B cell (primary cell): ENCODE measurements around the gene SSPN. TPM values are rescaled to one million over a fixed set of nuclear protein-coding genes. Genes with fewer than 3 reads are reported as not detected.

ENCODE experiments used
- ATAC-seq: fragments of 200-7000 bp; cut with Tn5 transposase; one replicate; pipeline ENCODE4 v1.10.0; 2021; ENCODE audit warnings: low read depth, mild to moderate bottlenecking, moderate number of reproducible peaks, moderate library complexity
- CTCF ChIA-PET: fragments of 350-600 bp; sonication (Branson Sonifier 250); formaldehyde crosslinking; loops from one replicate; lab custom pipeline; 2021; ENCODE audit warnings: antibody characterized with exemption, inconsistent platforms; lab: Charles Lee
- POLR2A ChIA-PET: fragments of 350-600 bp; sonication (Branson Sonifier 250); formaldehyde crosslinking; loops from one replicate; lab custom pipeline; 2021; ENCODE audit warnings: antibody characterized with exemption; lab: Charles Lee
- DNase-seq: peaks from one replicate; pipeline ENCODE4 v3.0.0; 2013
- H2AFZ ChIP-seq: 2 replicates; pipeline ENCODE4 v1.6.1; 2012; ENCODE audit warnings: mild to moderate bottlenecking, low read depth, low read length; ENCODE audit not compliant: insufficient read depth, poor library complexity, severe bottlenecking
- H3K27ac ChIP-seq, 2 donors: 1 replicate in 1 of 2; 2 replicates in 1 of 2; pipeline ENCODE4 v1.5.1; 2012 to 2013; ENCODE audit warnings: low read length in 2 of 2, mild to moderate bottlenecking in 2 of 2, moderate library complexity in 1 of 2
- H3K27me3 ChIP-seq, 4 experiments: fragments of 200-600 bp in 1 of 4; sonication (generic) in 1 of 4; replicated peaks in 1 of 4; 1 replicate in 2 of 4; 2 replicates in 2 of 4; pipeline versions ENCODE4 v1.6.1 to v1.7.0; 2013 to 2016; ENCODE audit warnings: low read length in 3 of 4, mild to moderate bottlenecking in 2 of 4, mixed read lengths in 1 of 4, moderate library complexity in 1 of 4; ENCODE audit not compliant: insufficient read depth in 4 of 4, control insufficient read depth in 3 of 4; ENCODE audit errors: control extremely low read depth in 1 of 4
- H3K36me3 ChIP-seq, 2 experiments: replicated peaks in 1 of 2; 1 replicate in 1 of 2; 2 replicates in 1 of 2; pipeline versions ENCODE4 v1.6.1 to v1.7.1; 2013; ENCODE audit warnings: low read length in 1 of 2; ENCODE audit not compliant: insufficient read depth in 2 of 2, control insufficient read depth in 1 of 2; ENCODE audit errors: control extremely low read depth in 1 of 2, extremely low read depth in 1 of 2
- H3K4me1 ChIP-seq, 2 donors: fragments of 200-600 bp in 1 of 2; sonication (generic) in 1 of 2; 1 replicate in 1 of 2; 2 replicates in 1 of 2; pipeline versions ENCODE4 v1.5.1 to v1.6.1; 2013 to 2017; ENCODE audit warnings: low read length in 2 of 2; ENCODE audit not compliant: control insufficient read depth in 2 of 2, insufficient read depth in 2 of 2
- H3K4me2 ChIP-seq: replicated peaks from 2 replicates; pipeline ENCODE3; 2012; ENCODE audit warnings: mild to moderate bottlenecking, low read depth, low read length; ENCODE audit not compliant: poor library complexity, severe bottlenecking
- H3K4me3 ChIP-seq, 5 experiments: fragments of 200-600 bp in 1 of 5; sonication (generic) in 1 of 5; 1 replicate in 3 of 5; 2 replicates in 2 of 5; pipeline versions ENCODE4 v1.5.1 to v1.7.0; 2011 to 2016; ENCODE audit warnings: low read length in 4 of 5, mild to moderate bottlenecking in 4 of 5, low read depth in 2 of 5, control low read depth in 1 of 5, moderate library complexity in 1 of 5; ENCODE audit not compliant: insufficient read depth in 1 of 5; ENCODE audit errors: control extremely low read depth in 1 of 5, extremely low read depth in 1 of 5
- H3K79me2 ChIP-seq: fragments of 200-600 bp; sonication (generic); one replicate; pipeline ENCODE4 v1.6.0; 2016; ENCODE audit warnings: low read length; ENCODE audit not compliant: control insufficient read depth, insufficient read depth
- H3K9ac ChIP-seq: fragments of 200-600 bp; sonication (generic); 2 replicates; pipeline ENCODE4 v1.6.1; 2017; ENCODE audit warnings: mild to moderate bottlenecking, low read length, moderate library complexity
- H3K9me3 ChIP-seq, 3 donors: one replicate each; pipeline versions ENCODE4 v1.6.1 to v1.7.1; 2013; ENCODE audit warnings: low read length in 2 of 3; ENCODE audit not compliant: control insufficient read depth in 2 of 3, insufficient read depth in 1 of 3; ENCODE audit errors: control extremely low read depth in 1 of 3
- H4K20me1 ChIP-seq: 2 replicates; pipeline ENCODE4 v1.6.0; 2012; ENCODE audit warnings: mild to moderate bottlenecking, low read length; ENCODE audit not compliant: insufficient read depth, control insufficient read depth, poor library complexity, severe bottlenecking
- H3K27ac Mint-ChIP-seq: one replicate; pipeline ENCODE4 v1.8.0; 2021; ENCODE audit warnings: mixed read lengths
- H3K27me3 Mint-ChIP-seq: one replicate; pipeline ENCODE4 v1.8.0; 2021; ENCODE audit warnings: mixed read lengths
- H3K4me1 Mint-ChIP-seq: one replicate; pipeline ENCODE4 v1.8.0; 2021; ENCODE audit warnings: mixed read lengths
- H3K4me3 Mint-ChIP-seq: one replicate; pipeline ENCODE4 v1.8.0; 2021; ENCODE audit warnings: mixed read lengths
- H3K9me3 Mint-ChIP-seq: one replicate; pipeline ENCODE4 v1.8.0; 2022; ENCODE audit warnings: mixed read lengths; ENCODE audit not compliant: insufficient read depth
- EZH2 ChIP-seq: IDR thresholded peaks from 2 replicates; pipeline ENCODE4 v1.6.1; 2012; ENCODE audit warnings: borderline replicate concordance, low read depth, mild to moderate bottlenecking, moderate library complexity, low read length; ENCODE audit not compliant: insufficient read depth, poor library complexity, severe bottlenecking
- WGBS: methylation state at CpG from one replicate; pipeline ENCODE4 v1.1.5; 2013; ENCODE audit warnings: missing lambda C conversion rate; ENCODE audit not compliant: insufficient coverage; 5-methylcytosine and 5-hydroxymethylcytosine counted together
- intact Hi-C: fragments of 100-400 bp; cut with micrococcal nuclease; formaldehyde crosslinking; loops from one replicate; pipeline ENCODE4 v1.10.0; 2022
- polyA plus RNA-seq: library from polyadenylated mRNA; depleted of rRNA; stranded (reverse); fragments of >200 nt; gene quantifications from 2 replicates; pipeline ENCODE4 v1.2.3, GENCODE V29; 2012
- total RNA-seq, 2 donors: library from RNA; stranded (reverse); fragments of 120-200 nt in 1 of 2; gene quantifications; 1 replicate in 1 of 2; 2 replicates in 1 of 2; pipeline versions ENCODE4 v1.2.3 to v1.2.4, GENCODE V29; 2013 to 2022
- TF ChIP-seq, protein P1 (sequence below): fragments of 200-600 bp; IDR thresholded peaks from one replicate; pipeline ENCODE4 v1.8.0; 2022; ENCODE audit warnings: antibody characterized with exemption, mild to moderate bottlenecking

Gene SSPN
- total and polyA plus RNA-seq, 2 donors (not counting 1 experiment from before 2014, with no cell fraction given): 18.3 to 19.6 TPM

- CTCF ChIA-PET: interaction anchor here (1.3 to 2.1 kb wide), 4 partner anchors 15 to 75 kb away, joined by 4 to 8 read pairs (median 6); partner anchors contain the start of gene BHLHE41
- Histone ChIP-seq H3K9ac (no peak overlapping the region), H3K4me2 (no peak overlapping the region), H3K27ac (no peak overlapping the region), H3K9me3 (no peaks in the 10 kb centered on the region), H2AFZ (no peak overlapping the region), H3K4me3 (no peak overlapping the region), H3K79me2 (no peaks in the 10 kb centered on the region), H4K20me1 (no peaks in the 10 kb centered on the region), H3K27me3 (no peaks in the 10 kb centered on the region), H3K4me1 (peaks cover 4 to 5% of the 10 kb centered on the region in 2 donors), H3K36me3 (no peaks in the 10 kb centered on the region)
- Mint-ChIP-seq H3K4me3 (no peak overlapping the region), H3K9me3 (no peaks in the 10 kb centered on the region), H3K27ac (no peak overlapping the region), H3K4me1 (peaks cover 14% of the 10 kb centered on the region), H3K27me3 (no peaks in the 10 kb centered on the region)
- intact Hi-C loops: no loop called here
- POLR2A ChIA-PET: no interaction called here
- no peak for DNase-seq
- TF ChIP-seq EZH2: no peak
- TF ChIP-seq, protein P1, sequence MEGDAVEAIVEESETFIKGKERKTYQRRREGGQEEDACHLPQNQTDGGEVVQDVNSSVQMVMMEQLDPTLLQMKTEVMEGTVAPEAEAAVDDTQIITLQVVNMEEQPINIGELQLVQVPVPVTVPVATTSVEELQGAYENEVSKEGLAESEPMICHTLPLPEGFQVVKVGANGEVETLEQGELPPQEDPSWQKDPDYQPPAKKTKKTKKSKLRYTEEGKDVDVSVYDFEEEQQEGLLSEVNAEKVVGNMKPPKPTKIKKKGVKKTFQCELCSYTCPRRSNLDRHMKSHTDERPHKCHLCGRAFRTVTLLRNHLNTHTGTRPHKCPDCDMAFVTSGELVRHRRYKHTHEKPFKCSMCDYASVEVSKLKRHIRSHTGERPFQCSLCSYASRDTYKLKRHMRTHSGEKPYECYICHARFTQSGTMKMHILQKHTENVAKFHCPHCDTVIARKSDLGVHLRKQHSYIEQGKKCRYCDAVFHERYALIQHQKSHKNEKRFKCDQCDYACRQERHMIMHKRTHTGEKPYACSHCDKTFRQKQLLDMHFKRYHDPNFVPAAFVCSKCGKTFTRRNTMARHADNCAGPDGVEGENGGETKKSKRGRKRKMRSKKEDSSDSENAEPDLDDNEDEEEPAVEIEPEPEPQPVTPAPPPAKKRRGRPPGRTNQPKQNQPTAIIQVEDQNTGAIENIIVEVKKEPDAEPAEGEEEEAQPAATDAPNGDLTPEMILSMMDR: no peak
- no CpG with 5 or more reads among the region's 4 CpGs for whole genome bisulfite sequencing
- no peak for ATAC-seq
Measured at GRCh38 chr12:26172013-26172412, 23.4 kb upstream of the SSPN start.

GRCh38 chr12:26172539-26172938 lies 22.8 kb upstream of the SSPN start:
- POLR2A ChIA-PET: no interaction called here
- no peak overlapping the region for H3K27ac Mint-ChIP-seq
- no peaks in the 10 kb centered on the region for H4K20me1 ChIP-seq
- no peaks in the 10 kb centered on the region for H3K27me3 ChIP-seq
- TF ChIP-seq, protein P1: no peak
- TF ChIP-seq EZH2: no peak
- ATAC-seq (no peak), DNase-seq (no peak)
- no peak overlapping the region for H3K4me2 ChIP-seq
- CTCF ChIA-PET: no interaction called here
- H3K27me3 Mint-ChIP-seq: no peaks in the 10 kb centered on the region
- H3K9ac ChIP-seq: no peak overlapping the region
- intact Hi-C loops: no loop called here
- H2AFZ ChIP-seq: no peak overlapping the region
- H3K36me3 ChIP-seq: no peaks in the 10 kb centered on the region
- no peaks in the 10 kb centered on the region for H3K9me3 Mint-ChIP-seq
- H3K4me3 ChIP-seq: no peak overlapping the region
- H3K9me3 ChIP-seq: no peaks in the 10 kb centered on the region
- peaks cover 19% of the 10 kb centered on the region for H3K4me1 Mint-ChIP-seq
- peaks cover 4 to 5% of the 10 kb centered on the region in 2 donors for H3K4me1 ChIP-seq
- no peaks in the 10 kb centered on the region for H3K79me2 ChIP-seq
- H3K27ac ChIP-seq: no peak overlapping the region
- 90% methylated on average over 2 of the region's 7 CpGs for WGBS
- H3K4me3 Mint-ChIP-seq: no peak overlapping the region
